Lower lobe of right lung (tissue), 2 donors: Measurements from ENCODE around the gene B3GALNT2. TPM values are rescaled to one million over a fixed set of nuclear protein-coding genes. Genes with fewer than 3 reads are reported as not detected.
A peak's percentile ranks its signal among the peaks of the same experiment; 100 is the strongest.
"Not testable (repeated sequence)": the region's sequence is repeated elsewhere in the genome, so short reads cannot be mapped to it uniquely, and the experiment has no call there.

Experiments used
- ATAC-seq, 2 donors: fragments of 200-7000 bp; cut with Tn5 transposase; one replicate each; pipeline ENCODE4 v1.9.1; 2020 to 2022; ENCODE audit warnings: mild to moderate bottlenecking in 2 of 2, moderate library complexity in 2 of 2
- DNase-seq: peaks from one replicate; pipeline ENCODE4 v3.0.0-alpha.2; 2020
- H3K27ac ChIP-seq: fragments of 200-600 bp; one replicate; pipeline ENCODE4 v1.8.0; 2022
- H3K27me3 ChIP-seq: fragments of 200-600 bp; one replicate; pipeline ENCODE4 v1.8.0; 2022; ENCODE audit warnings: low read depth
- H3K36me3 ChIP-seq: fragments of 200-600 bp; one replicate; pipeline ENCODE4 v1.8.0; 2022; ENCODE audit warnings: mild to moderate bottlenecking
- H3K4me1 ChIP-seq: fragments of 200-600 bp; one replicate; pipeline ENCODE4 v1.8.0; 2022
- H3K4me3 ChIP-seq: fragments of 200-600 bp; one replicate; pipeline ENCODE4 v1.8.0; 2022; ENCODE audit warnings: mild to moderate bottlenecking
- H3K9me3 ChIP-seq: fragments of 200-600 bp; one replicate; pipeline ENCODE4 v1.8.0; 2022
- CTCF ChIP-seq: fragments of 200-600 bp; IDR thresholded peaks from one replicate; pipeline ENCODE4 v1.8.0; 2022; ENCODE audit warnings: antibody characterized with exemption, mild to moderate bottlenecking
- intact Hi-C: fragments of 100-400 bp; cut with DNase I; formaldehyde crosslinking; loops from one replicate; pipeline ENCODE4 v1.11.0; 2022
- total RNA-seq: library from RNA; stranded (reverse); fragmentation: NEBNext Ultra II Directional; extraction: Animal tissue kit (Norgen Biotek cat#: 25700); gene quantifications from one replicate; pipeline ENCODE4 v1.2.1, GENCODE V29; 2021
- donor health status: DM: no; HTN: yes; CAD: no; lungs with severe emphysema.

B3GALNT2 gene
- total RNA-seq, 1 donor from 2014 or later: 15.5 TPM

DNA sequence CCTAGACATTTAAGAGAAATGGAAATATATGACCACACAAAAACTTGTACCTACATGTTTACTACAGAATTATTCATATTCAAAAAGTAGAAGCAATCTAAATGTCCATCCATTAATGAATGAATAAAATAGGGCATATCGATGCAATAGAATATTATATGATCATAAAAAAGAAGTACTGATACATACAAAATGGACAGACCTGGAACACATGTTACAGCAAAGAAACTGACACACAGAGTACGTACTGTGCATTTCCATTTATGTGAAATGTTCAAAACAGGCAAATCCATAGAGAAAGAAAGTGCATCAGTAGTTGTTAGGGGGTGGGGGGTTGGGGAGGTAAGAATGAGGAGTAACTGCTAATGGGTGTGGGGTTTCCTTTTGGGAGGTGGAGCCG is 39.2 kb downstream of the B3GALNT2 start:
- no peaks in the 10 kb centered on the region for H3K9me3 ChIP-seq
- H3K36me3 ChIP-seq: no peaks in the 10 kb centered on the region
- no peak overlapping the region for H3K4me3 ChIP-seq
- no peaks in the 10 kb centered on the region for H3K4me1 ChIP-seq
- intact Hi-C loops: no loop called here
- no peak for DNase-seq
- no peak overlapping the region for H3K27ac ChIP-seq
- TF ChIP-seq CTCF: no peak
- ATAC-seq: no peak
- H3K27me3 ChIP-seq: no peaks in the 10 kb centered on the region

DNA sequence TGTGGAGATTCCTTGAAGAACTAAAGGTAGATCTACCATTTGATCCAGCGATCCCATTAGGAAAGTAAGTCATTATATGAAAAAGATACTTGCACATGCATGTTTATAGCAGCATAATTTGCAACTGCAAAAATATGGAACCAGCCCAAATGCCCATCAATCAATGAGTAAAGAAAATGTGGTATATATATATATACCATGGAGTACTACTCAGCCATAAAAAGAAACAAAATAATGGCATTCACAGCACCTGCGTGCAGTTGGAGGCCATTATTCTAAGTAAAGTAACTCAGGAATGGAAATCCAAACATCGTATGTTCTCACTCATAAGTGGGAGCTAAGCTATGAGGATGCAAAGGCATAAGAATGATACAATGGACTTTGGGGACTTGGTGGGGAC is 41.4 kb downstream of the B3GALNT2 start:
- H3K4me3 ChIP-seq, H3K27ac ChIP-seq, H3K36me3 ChIP-seq, ATAC-seq, H3K27me3 ChIP-seq, H3K4me1 ChIP-seq, intact Hi-C loops, DNase-seq, H3K9me3 ChIP-seq: not testable (repeated sequence)

DNA sequence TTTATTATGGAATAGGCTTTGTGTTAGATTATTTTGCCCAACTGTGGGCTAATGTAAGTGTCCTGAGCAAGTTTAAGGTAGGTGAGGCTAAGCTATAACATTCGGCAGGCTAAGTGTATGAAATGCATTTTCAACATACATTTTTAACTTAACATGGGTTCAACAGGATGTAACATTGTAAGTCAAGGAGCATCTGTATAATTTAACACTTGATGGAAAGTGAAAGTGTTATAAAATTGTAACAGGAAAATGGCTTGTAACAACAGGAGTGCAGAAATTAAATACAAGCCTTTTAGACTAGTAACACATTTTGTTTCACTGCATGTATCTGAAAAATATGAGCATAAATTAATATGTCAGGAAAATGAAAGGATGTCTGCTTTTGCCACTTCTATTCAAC is 42.3 kb downstream of the B3GALNT2 start:
- no peaks in the 10 kb centered on the region for H3K4me1 ChIP-seq
- TF ChIP-seq CTCF: no peak
- no peak for ATAC-seq

DNA sequence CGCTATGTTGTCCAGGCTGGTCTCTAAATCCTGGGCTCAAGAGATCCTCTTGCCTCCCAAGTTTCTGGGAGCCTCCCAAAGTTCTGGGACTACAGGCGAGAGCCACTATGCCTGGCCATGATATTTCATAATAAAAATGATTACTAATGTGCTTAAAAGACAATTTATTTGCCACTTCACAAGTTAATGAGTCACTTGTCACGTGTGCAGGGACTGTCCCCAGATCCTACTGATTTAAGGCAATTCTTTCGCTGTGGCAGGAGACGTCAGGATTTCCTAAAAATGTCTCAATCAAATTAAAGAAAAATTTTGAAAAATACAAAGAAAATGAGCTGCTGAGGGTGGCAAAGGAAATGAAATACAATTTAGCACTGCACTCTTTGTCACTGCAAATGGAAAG is 43.5 kb downstream of the B3GALNT2 start:
- H3K27ac ChIP-seq: no peak overlapping the region
- H3K9me3 ChIP-seq: no peaks in the 10 kb centered on the region
- peaks cover 4% of the 10 kb centered on the region for H3K36me3 ChIP-seq
- H3K4me1 ChIP-seq: no peaks in the 10 kb centered on the region
- no peak for TF ChIP-seq CTCF
- no peak overlapping the region for H3K4me3 ChIP-seq
- H3K27me3 ChIP-seq: no peaks in the 10 kb centered on the region
- intact Hi-C loops: no loop called here
- DNase-seq (no peak), ATAC-seq (peak in 1 of 2 donors; percentile 53)

More for the DNA sequence above, 42.3 kb downstream of the B3GALNT2 start:
- Histone ChIP-seq H3K36me3 (peaks cover 4% of the 10 kb centered on the region), H3K27ac (no peak overlapping the region), H3K4me3 (no peak overlapping the region), H3K9me3 (no peaks in the 10 kb centered on the region), H3K27me3 (no peaks in the 10 kb centered on the region)
- no peak for DNase-seq
- intact Hi-C loops: no loop called here

DNA sequence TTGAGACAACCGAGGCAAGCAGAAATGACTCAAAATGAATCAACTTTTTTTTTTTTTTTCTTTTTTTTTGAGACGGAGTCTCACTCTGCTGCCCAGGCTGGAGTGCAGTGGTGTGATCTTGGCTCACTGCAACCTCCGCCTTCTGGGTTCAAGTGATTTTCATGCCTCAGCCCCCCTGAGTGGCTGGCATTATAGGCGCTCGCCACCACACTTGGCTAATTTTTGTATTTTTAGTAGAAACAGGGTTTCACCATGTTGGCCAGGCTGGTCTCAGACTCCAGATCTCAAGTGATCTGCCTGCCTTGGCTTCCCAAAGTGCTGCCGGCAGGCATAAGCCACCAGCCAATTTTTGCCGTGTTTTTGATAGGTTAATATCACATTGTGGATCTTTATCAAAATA is 46.4 kb downstream of the B3GALNT2 start:
- intact Hi-C loops, H3K4me1 ChIP-seq, H3K9me3 ChIP-seq, H3K4me3 ChIP-seq, H3K27ac ChIP-seq, H3K27me3 ChIP-seq, DNase-seq, ATAC-seq: not testable (repeated sequence)
- H3K36me3 ChIP-seq: peaks cover 18% of the 10 kb centered on the region

DNA sequence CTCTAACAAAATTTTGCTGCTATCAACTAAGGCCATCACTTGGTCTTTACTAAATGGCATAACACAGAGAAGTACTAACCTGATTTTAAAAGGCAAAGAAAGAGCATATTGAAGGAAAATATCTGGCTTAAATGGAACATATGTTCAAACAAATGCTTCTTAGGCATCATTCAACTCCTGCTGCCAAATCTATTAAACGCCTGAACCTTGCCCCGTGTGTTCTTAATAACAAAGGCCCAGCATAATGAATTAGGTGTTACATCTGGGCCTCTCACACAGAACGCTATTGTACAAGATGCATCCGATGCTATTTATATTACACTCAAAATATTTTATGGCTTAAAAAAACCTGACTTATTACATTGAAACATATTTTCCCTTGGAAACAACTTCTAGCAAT is 48.4 kb downstream of the B3GALNT2 start:
- Histone ChIP-seq H3K4me1 (no peaks in the 10 kb centered on the region), H3K27me3 (no peaks in the 10 kb centered on the region), H3K36me3 (peaks cover 28% of the 10 kb centered on the region), H3K4me3 (no peak overlapping the region), H3K9me3 (no peaks in the 10 kb centered on the region), H3K27ac (no peak overlapping the region)
- ATAC-seq (no peak), DNase-seq (no peak)
- intact Hi-C loops: no loop called here
- TF ChIP-seq CTCF: no peak

DNA sequence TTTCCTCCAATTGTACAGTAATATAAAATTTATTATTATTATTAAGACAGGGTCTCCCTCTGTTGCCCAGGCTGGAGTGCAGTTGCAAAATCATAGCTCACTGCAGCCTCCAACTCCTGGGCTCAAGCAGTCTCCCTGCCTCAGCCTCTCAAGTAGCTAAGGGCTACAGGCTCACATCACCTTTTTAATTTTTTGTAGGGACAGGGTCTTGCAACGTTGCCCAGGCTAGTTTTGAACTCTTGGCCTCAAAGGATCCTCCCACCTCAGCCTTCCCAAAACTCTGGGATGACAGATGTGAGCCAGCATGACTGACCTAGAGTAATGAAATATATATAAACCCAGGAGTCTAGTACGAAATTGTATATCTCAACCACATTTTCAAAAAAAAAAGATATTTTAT is 49.2 kb downstream of the B3GALNT2 start:
- Histone ChIP-seq H3K27ac (no peak overlapping the region), H3K36me3 (peaks cover 35% of the 10 kb centered on the region), H3K4me1 (no peaks in the 10 kb centered on the region), H3K4me3 (no peak overlapping the region), H3K27me3 (no peaks in the 10 kb centered on the region), H3K9me3 (no peaks in the 10 kb centered on the region)
- TF ChIP-seq CTCF: no peak
- ATAC-seq (no peak), DNase-seq (no peak)
- intact Hi-C loops: no loop called here
